Stimulated activated CD8-positive, alpha-beta memory T cell treated with anti-CD3 and anti-CD28 coated beads, Interleukin-7, amount 100 ng/mL, for 1 hour (primary cell): ENCODE measurements around the gene C2CD5.

Experiments
- DNase-seq, 2 donors: peaks; one replicate each; pipeline ENCODE4 v3.0.0-alpha.2; 2020; ENCODE audit warnings: low read depth in 2 of 2

C2CD5 gene

GRCh38 chr12:22416801-22417200, 127.5 kb downstream of the C2CD5 start:
- no peak for DNase-seq

- no peak for DNase-seq
These were observed 128.7 kb downstream of the C2CD5 start for GRCh38 chr12:22415342-22416309.

GRCh38 chr12:22414742-22415141, 129.6 kb downstream of the C2CD5 start:
- DNase-seq: no peak

GRCh38 chr12:22413592-22413991, 130.8 kb downstream of the C2CD5 start:
- DNase-seq: no peak

DNA sequence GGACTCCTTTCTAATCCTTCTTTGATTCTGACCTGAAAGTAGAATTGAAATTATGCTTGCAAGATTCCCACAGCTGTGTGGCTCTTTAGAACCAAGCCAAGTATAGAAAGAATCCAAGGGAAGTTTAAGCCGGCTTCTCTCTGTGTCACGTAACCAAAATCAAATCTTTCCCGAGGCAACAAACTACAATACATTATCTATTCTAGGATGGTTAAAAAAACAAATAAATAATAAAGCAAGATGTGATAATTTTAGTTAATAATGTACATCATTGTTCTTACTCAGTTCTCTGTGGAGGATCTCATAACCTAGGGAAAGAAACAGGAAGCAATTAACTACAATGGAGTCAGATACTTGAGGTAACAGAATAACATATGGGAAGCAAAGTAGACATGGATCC, 131.8 kb downstream of the C2CD5 start:
- no peak for DNase-seq

DNA sequence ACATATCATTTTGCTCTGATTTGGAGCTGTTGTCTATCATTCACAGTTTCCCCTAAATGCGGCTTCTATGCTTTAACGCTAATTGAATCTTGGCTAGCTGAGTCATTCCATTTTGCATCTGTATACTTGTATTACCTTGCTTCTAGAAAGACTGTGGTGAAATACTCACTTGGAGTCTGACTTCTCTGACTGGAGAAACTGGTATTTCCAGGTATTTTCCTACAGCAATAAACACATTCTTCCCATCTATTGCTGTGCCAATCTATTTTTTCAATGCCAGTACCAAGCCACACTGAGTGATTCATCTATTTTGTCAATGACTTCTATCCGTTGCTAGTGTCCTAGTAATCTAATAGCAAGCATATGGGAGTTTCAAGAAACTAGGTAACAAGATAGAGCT, 133.9 kb downstream of the C2CD5 start:
- DNase-seq: no peak

DNA sequence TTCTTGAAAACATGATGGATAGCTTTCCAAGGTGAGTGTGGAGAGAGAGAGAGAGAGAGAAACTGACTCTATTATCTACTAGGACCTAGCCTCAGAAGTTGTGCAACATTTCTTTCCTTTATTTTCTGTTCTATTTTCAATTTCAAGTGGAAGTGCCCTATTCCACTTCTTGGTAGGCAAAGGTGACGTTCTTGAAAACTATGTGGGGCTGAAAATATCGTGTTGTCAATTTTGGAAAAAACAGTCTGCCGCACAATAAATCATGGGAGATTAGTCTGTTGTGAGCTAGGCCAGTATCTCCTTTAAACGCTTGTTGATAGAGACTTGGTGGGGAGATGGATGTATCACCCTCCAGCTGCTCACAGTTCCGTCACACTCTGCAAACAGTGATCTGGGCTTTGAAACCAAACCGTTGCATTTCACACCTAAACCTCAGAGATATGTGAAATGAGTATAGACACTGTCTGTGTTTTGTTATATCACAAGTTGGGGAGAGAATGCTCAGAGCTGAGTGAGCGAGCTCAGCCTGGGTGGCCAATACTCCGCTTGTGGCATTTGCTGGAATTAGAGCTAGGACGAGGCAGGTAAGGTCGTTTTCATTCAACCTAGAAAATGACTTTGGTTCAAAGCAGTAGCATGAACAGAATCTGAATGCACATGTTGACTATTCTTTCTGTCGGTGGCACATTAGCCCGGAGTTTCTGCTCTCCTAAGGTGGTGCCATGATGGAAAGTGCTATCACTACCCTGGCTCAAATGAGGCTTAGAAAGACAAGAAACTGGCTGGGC, 134.8 kb downstream of the C2CD5 start:
- DNase-seq: peak in 1 of 2 donors; percentile 22

DNA sequence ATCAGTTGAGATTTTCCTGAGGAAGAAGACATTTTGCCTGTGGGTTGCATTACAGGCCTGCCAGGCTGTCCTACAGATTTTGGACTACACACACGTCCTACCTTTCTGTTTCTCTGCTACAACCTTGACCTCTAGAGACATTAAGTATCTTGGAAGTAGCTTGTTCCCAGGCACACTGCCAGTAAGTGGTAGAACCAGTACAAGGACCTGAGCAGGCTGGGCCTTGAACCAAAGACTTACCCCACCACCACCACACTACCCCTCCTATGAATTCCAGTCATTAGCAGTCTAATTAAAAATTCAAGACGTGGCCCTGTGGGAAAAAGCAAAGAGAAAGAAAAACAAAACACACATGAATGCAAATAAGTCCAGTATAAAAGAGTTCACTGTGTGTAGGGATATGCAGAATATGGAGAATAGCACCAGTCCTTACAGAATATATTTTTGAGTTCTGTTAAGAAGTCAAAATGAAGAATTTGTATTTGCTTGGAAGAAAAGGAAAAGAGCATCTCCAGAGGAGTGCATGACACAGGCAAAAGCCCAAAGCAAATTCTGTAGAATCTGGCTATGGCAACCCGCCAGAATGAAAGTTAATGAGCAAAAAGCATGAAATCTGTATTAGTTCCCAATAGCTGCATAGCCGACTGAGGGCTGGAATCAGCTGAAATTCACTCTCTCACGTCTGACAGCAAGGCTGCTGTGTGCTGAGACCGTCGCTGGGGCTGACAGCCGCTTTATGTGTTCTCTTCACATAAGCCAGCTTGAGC, 135.5 kb downstream of the C2CD5 start:
- DNase-seq: no peak

DNA sequence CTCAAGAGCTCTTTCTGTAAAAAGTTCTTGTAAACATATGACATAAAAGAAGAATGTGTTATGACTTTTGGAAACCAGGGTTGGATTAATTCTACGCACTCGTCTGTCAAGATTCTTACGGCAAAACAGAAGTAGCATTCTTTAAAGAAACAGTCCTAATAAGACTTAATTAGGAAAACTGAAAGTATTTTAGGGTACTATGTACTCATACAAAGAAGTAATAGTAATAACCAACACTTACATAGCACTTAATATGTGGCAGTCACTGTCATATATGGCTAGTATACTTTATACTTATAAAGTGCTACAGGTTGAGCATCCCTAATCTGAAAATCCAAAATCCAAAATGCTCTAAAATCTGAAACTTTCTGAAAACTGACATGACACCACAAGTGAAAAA, 136.9 kb downstream of the C2CD5 start:
- no peak for DNase-seq

- no peak for DNase-seq
These were observed 137.7 kb downstream of the C2CD5 start for GRCh38 chr12:22406627-22407026.

- no peak for DNase-seq
These were observed 144.7 kb downstream of the C2CD5 start for GRCh38 chr12:22399464-22400180.
